Rectal smooth muscle tissue (tissue), 1 donor: ENCODE measurements around the gene ANKRD24.
"Not testable (repeated sequence)": the region's sequence is repeated elsewhere in the genome, so short reads cannot be mapped to it uniquely, and the experiment has no call there.

Experiments used
- H3K27ac ChIP-seq: one replicate; pipeline ENCODE4 v1.7.0; 2013; ENCODE audit warnings: low read depth, low read length, inconsistent platforms
- H3K27me3 ChIP-seq: one replicate; pipeline ENCODE4 v1.7.0; 2013; ENCODE audit warnings: low read length; ENCODE audit not compliant: control insufficient read depth, insufficient read depth
- H3K36me3 ChIP-seq: one replicate; pipeline ENCODE4 v1.7.0; 2013; ENCODE audit warnings: low read length; ENCODE audit not compliant: control insufficient read depth, insufficient read depth
- H3K4me1 ChIP-seq: one replicate; pipeline ENCODE4 v1.7.0; 2013; ENCODE audit warnings: low read length; ENCODE audit not compliant: control insufficient read depth, insufficient read depth
- H3K4me3 ChIP-seq: one replicate; pipeline ENCODE4 v1.7.0; 2013; ENCODE audit warnings: low read length
- H3K9ac ChIP-seq: one replicate; pipeline ENCODE4 v1.7.0; 2013; ENCODE audit warnings: low read length

Gene ANKRD24

GRCh38 chr19:4182084-4182810, at the start of gene ANKRD24, which contains the start of gene SIRT6:
Gene ANKRD24 (plus strand): TSS chr19:4182689. CDS start chr19:4186426, 3,737 bp downstream.
Gene SIRT6 (minus strand): TSS chr19:4182563. CDS start chr19:4182539, 24 bp downstream.
- peaks cover 2% of the 10 kb centered on the region for H3K27me3 ChIP-seq
- peaks cover 3% of the 10 kb centered on the region for H3K4me1 ChIP-seq
- H3K9ac ChIP-seq: peak within 1 kb of the TSS; percentile 86
- H3K4me3 ChIP-seq: peak within 1 kb of the TSS; percentile 98
- H3K27ac ChIP-seq: peak within 1 kb of the TSS; percentile 72
- peaks cover under 1% of the 10 kb centered on the region for H3K36me3 ChIP-seq

DNA sequence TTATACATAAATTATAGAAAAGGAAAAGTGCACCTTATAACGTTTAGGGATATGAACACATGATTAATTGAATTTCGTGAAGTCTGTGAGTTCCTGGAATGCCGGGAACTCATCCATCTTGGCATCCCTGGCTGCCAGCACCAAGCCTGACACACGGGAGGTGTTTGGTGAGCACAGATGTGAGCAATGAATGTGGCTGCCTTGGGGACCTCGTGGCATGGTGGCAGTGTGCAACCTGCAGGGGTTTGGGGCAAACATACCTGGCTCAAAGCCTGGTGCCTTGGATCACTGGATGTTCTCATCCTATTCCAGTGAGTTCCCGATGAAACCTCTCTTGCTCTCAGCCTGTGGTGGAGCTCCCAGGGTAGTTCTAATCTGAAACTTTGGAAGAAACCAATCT, 48.1 kb upstream of the ANKRD24 start:
- Histone ChIP-seq H3K9ac (no peak overlapping the region), H3K27ac (no peak overlapping the region), H3K4me3 (no peak overlapping the region), H3K36me3 (no peaks in the 10 kb centered on the region), H3K4me1 (no peaks in the 10 kb centered on the region), H3K27me3 (no peaks in the 10 kb centered on the region)

GRCh38 chr19:4135386-4135785, 47.1 kb upstream of the ANKRD24 start:
- not testable (repeated sequence) for H3K9ac ChIP-seq, H3K36me3 ChIP-seq, H3K27me3 ChIP-seq, H3K4me3 ChIP-seq, H3K27ac ChIP-seq, H3K4me1 ChIP-seq

DNA sequence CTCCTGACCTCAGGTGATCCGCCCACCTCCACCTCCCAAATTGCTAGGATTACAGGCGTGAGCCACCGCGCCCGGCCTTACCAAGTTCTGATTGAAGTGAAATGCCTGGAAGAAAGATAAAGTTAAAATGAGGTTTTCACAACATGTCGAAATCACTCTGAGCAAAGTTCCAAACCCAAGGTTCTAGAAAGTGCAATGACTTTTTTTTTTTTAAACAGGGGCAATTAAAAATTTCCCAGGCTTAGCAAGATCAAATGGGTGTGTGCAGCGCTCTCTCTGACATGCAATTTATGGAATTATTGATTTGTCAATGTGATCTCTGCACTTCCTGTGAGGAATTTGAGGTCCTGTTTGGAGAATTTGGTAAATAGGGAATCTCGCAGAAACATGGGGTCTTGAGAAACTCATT, 45.8 kb upstream of the ANKRD24 start:
- no peaks in the 10 kb centered on the region for H3K4me1 ChIP-seq
- no peak overlapping the region for H3K27ac ChIP-seq
- no peaks in the 10 kb centered on the region for H3K27me3 ChIP-seq
- no peaks in the 10 kb centered on the region for H3K36me3 ChIP-seq
- H3K4me3 ChIP-seq: no peak overlapping the region
- no peak overlapping the region for H3K9ac ChIP-seq

DNA sequence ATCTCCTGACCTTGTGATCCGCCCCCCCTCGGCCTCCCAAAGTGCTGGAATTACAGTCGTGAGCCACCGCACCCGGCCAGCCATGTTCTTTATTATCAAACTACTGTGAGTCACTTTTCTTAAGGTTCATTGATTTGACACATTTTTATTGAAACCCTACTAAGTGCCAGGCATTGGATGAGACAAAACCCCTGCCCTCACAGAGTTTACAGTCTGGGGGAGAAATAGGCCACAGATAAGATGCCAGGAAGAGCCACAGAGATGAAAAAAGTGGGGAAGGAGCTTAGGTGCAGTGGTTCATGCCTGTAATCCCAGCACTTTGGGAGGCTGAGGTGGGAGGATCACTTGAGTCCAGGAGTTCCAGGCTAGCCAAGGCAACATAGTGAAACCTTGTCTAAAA, 44.0 kb upstream of the ANKRD24 start:
- H3K27ac ChIP-seq: no peak overlapping the region
- no peak overlapping the region for H3K9ac ChIP-seq
- H3K4me3 ChIP-seq: no peak overlapping the region
- no peaks in the 10 kb centered on the region for H3K27me3 ChIP-seq
- no peaks in the 10 kb centered on the region for H3K4me1 ChIP-seq
- no peaks in the 10 kb centered on the region for H3K36me3 ChIP-seq

DNA sequence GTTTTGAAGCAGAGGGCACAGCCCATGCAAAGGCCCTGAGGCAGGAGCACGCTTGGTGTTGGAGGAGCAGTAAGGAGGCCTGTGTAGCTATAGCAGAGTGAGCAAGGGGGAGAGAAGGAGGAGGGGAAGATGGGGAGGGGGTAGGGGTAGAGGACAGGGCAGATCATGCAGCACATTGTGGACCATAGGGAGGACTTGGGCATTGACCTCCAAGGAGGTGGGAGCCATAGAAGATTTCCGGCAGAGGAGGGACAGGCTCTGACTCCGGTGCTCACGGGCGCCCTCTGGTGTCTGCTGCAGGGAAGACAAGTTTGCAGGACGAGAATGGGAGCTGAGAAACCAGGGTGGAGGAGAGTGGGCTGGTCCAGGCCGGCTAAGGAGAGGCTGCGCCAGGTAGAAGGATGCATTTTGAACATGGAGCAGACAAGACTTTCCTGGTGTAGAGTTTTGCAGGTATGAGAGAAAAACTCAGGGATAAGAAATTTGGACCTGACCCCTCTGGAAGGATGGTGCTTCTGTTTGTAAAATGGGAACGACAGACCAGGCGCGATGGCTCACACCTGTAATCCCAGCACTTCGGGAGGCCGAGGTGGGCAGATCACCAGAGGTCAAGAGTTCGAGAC, 42.8 kb upstream of the ANKRD24 start:
- Histone ChIP-seq H3K36me3 (no peaks in the 10 kb centered on the region), H3K4me3 (no peak overlapping the region), H3K27me3 (no peaks in the 10 kb centered on the region), H3K4me1 (no peaks in the 10 kb centered on the region), H3K27ac (no peak overlapping the region), H3K9ac (no peak overlapping the region)

- Histone ChIP-seq H3K4me1 (no peaks in the 10 kb centered on the region), H3K4me3 (no peak overlapping the region), H3K27ac (no peak overlapping the region), H3K27me3 (no peaks in the 10 kb centered on the region), H3K36me3 (no peaks in the 10 kb centered on the region), H3K9ac (no peak overlapping the region)
These were observed 42.2 kb upstream of the ANKRD24 start for GRCh38 chr19:4140237-4140711.

GRCh38 chr19:4142916-4143315, 39.6 kb upstream of the ANKRD24 start:
- not testable (repeated sequence) for H3K27ac ChIP-seq, H3K4me3 ChIP-seq, H3K36me3 ChIP-seq, H3K4me1 ChIP-seq, H3K9ac ChIP-seq, H3K27me3 ChIP-seq

GRCh38 chr19:4144666-4145249, 37.7 kb upstream of the ANKRD24 start:
- Histone ChIP-seq H3K4me1 (no peaks in the 10 kb centered on the region), H3K27me3 (no peaks in the 10 kb centered on the region), H3K4me3 (no peak overlapping the region), H3K9ac (no peak overlapping the region), H3K27ac (no peak overlapping the region), H3K36me3 (no peaks in the 10 kb centered on the region)

GRCh38 chr19:4149518-4150288, 32.8 kb upstream of the ANKRD24 start:
- peaks cover 2% of the 10 kb centered on the region for H3K27me3 ChIP-seq
- no peak overlapping the region for H3K27ac ChIP-seq
- H3K4me1 ChIP-seq: no peaks in the 10 kb centered on the region

DNA sequence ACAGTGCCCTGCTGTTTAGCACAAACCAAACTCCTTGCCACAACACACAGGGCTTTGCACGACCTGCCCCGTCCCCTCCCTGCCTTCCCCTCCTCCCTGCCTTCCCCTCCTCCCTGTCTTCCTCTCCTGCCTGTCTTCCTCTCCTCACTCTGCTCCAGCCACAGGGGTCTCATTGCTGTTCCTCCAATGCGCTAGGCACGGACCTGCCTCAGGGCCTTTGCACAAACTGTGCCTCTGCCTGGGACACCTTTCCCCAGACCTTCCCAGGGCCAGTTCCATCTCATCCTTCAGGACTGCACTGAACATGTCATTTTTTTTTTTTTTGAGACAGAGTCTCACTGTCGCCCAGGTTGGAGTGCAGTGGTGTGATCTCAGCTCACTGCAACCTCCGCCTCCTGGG, 30.9 kb upstream of the ANKRD24 start:
- Histone ChIP-seq H3K4me3 (no peak overlapping the region), H3K27ac (no peak overlapping the region), H3K4me1 (no peaks in the 10 kb centered on the region), H3K36me3 (no peaks in the 10 kb centered on the region), H3K9ac (no peak overlapping the region), H3K27me3 (peaks cover 2% of the 10 kb centered on the region)

More at GRCh38 chr19:4149518-4150288, 32.8 kb upstream of the ANKRD24 start:
- Histone ChIP-seq H3K4me3 (no peak overlapping the region), H3K36me3 (no peaks in the 10 kb centered on the region), H3K9ac (no peak overlapping the region)
